K562 (cell line): ENCODE measurements around the gene BNC2. TPM values are rescaled to one million over a fixed set of nuclear protein-coding genes. Genes with fewer than 3 reads are reported as not detected.

Source experiments
- ATAC-seq: fragments of 200-7000 bp; cut with Tn5 transposase; 3 replicates; pipeline ENCODE4 v1.9.1; 2020; ENCODE audit warnings: moderate library complexity
- BruUV-seq: library from RNA; stranded (reverse); fragments of 400-500 nt; replicated peaks from 2 replicates; lab custom pipeline; 2021; lab: Mats Ljungman, UMichigan
- CTCF ChIA-PET: fragments of 300-600 bp; formaldehyde crosslinking; extraction: SDS; loops from one replicate; lab custom pipeline; 2021; ENCODE audit warnings: low intra/inter-chr PET ratio; lab: Yijun Ruan, JAX
- POLR2A ChIA-PET: fragments of 300-600, 350-650 bp; sonication (Branson Sonifier 250); formaldehyde crosslinking; extraction: SDS; loops from one replicate; lab custom pipeline; 2021; ENCODE audit warnings: antibody characterized with exemption, inconsistent platforms; lab: Yijun Ruan, JAX
- DNase-seq, 4 experiments: peaks; one replicate each; pipeline versions ENCODE4 v3.0.0 to v3.0.0-alpha.2; 2011 to 2018; ENCODE audit warnings: low spot score in 3 of 4, mixed read lengths in 3 of 4; ENCODE audit errors: extremely low read depth in 1 of 4
- FAIRE-seq: peaks from 2 replicates; lab custom pipeline; 2011; peaks lifted over from hg19 to GRCh38; lab: Jason Lieb, UNC
- H2AFZ ChIP-seq: 2 replicates; pipeline ENCODE4 v1.6.0; 2011; ENCODE audit warnings: low read depth, low read length, control low read depth, inconsistent platforms
- H3K27ac ChIP-seq: fragments of 200-600 bp; 3 replicates; pipeline ENCODE4 v1.8.0; 2011; ENCODE audit warnings: low read depth, mild to moderate bottlenecking, control low read depth, inconsistent platforms, low read length, moderate library complexity, mixed read lengths; ENCODE audit errors: extremely low read depth
- H3K27me3 ChIP-seq, 2 experiments: fragments of 300-600 bp in 1 of 2; 2 replicates in 1 of 2; 3 replicates in 1 of 2; pipeline versions ENCODE4 v1.6.0 to v1.8.0; 2011; ENCODE audit warnings: inconsistent platforms in 2 of 2, low read length in 2 of 2, mild to moderate bottlenecking in 1 of 2, mixed read lengths in 1 of 2, moderate library complexity in 1 of 2; ENCODE audit not compliant: control insufficient read depth in 2 of 2, insufficient read depth in 2 of 2
- H3K36me3 ChIP-seq: fragments of 300-600 bp; 3 replicates; pipeline ENCODE4 v1.8.0; 2011; ENCODE audit warnings: mild to moderate bottlenecking, low read length, inconsistent platforms; ENCODE audit not compliant: control insufficient read depth, insufficient read depth
- H3K4me1 ChIP-seq, 2 experiments: fragments of 200-600 bp in 1 of 2; replicated peaks in 1 of 2; 2 replicates in 1 of 2; 3 replicates in 1 of 2; pipeline versions ENCODE4 v1.5.1 to v1.8.0; 2011; ENCODE audit warnings: inconsistent platforms in 2 of 2, low read length in 2 of 2, mild to moderate bottlenecking in 1 of 2, mixed read lengths in 1 of 2, moderate library complexity in 1 of 2; ENCODE audit not compliant: control insufficient read depth in 2 of 2, insufficient read depth in 2 of 2
- H3K4me2 ChIP-seq: 2 replicates; pipeline ENCODE4 v1.6.1; 2011; ENCODE audit warnings: low read length, control low read depth, inconsistent platforms, mixed read lengths; ENCODE audit not compliant: insufficient read depth
- H3K4me3 ChIP-seq: fragments of 200-600 bp; sonication (generic), shearing (Covaris generic); 2 replicates; pipeline ENCODE4 v1.5.1; 2016; ENCODE audit warnings: control low read depth, inconsistent platforms
- H3K79me2 ChIP-seq: fragments of 200-600 bp; 3 replicates; pipeline ENCODE4 v1.8.0; 2011; ENCODE audit warnings: low read length, inconsistent platforms; ENCODE audit not compliant: control insufficient read depth, insufficient read depth
- H3K9ac ChIP-seq, 2 experiments: 2 replicates each; pipeline versions ENCODE4 v1.6.0 to v1.6.1; 2011; ENCODE audit warnings: low read depth in 2 of 2, low read length in 2 of 2, control low read depth in 1 of 2, inconsistent platforms in 1 of 2, mild to moderate bottlenecking in 1 of 2, mixed read lengths in 1 of 2; ENCODE audit not compliant: insufficient read depth in 1 of 2
- H3K9me1 ChIP-seq: one replicate; pipeline ENCODE4 v1.6.0; 2011; ENCODE audit warnings: inconsistent platforms, mild to moderate bottlenecking, low read length, moderate library complexity; ENCODE audit not compliant: control insufficient read depth, insufficient read depth
- H3K9me3 ChIP-seq: replicated peaks from 2 replicates; pipeline ENCODE4 v1.5.1; 2011; ENCODE audit warnings: low read depth, low read length, inconsistent platforms; ENCODE audit not compliant: control insufficient read depth, insufficient read depth
- H4K20me1 ChIP-seq: replicated peaks from 2 replicates; pipeline ENCODE4 v1.6.1; 2011; ENCODE audit warnings: low read length, inconsistent platforms, mixed read lengths; ENCODE audit not compliant: control insufficient read depth, insufficient read depth
- CREB3L1 ChIP-seq: fragments of 450-650 bp; IDR thresholded peaks from 2 replicates; pipeline ENCODE4 v1.6.1; 2014; ENCODE audit warnings: low read depth, mild to moderate bottlenecking, moderate library complexity, borderline replicate concordance
- EWSR1 ChIP-seq: fragments of 450-650 bp; IDR thresholded peaks from 2 replicates; pipeline ENCODE4 v1.6.1; 2018; ENCODE audit warnings: borderline replicate concordance, mild to moderate bottlenecking, low read depth, moderate library complexity; ENCODE audit not compliant: partially characterized antibody
- FOXA3 ChIP-seq, 2 experiments: fragments of 450-650 bp in 1 of 2; sonication (generic) in 1 of 2; formaldehyde crosslinking; IDR thresholded peaks in 1 of 2; conservative IDR thresholded peaks in 1 of 2; 2 replicates each; pipeline versions ENCODE4 v1.4.0 to v1.8.0; 2020 to 2022; ENCODE audit warnings: mild to moderate bottlenecking in 2 of 2, missing genetic modification reagents in 1 of 2
- LEF1 ChIP-seq: fragments of 450-650 bp; IDR thresholded peaks from 2 replicates; pipeline ENCODE4 v1.6.1; 2016; ENCODE audit warnings: mild to moderate bottlenecking
- MLLT1 ChIP-seq, 2 experiments: fragments of 450-650 bp; IDR thresholded peaks; 2 replicates each; pipeline ENCODE4 v1.6.1; 2016
- PRDM10 ChIP-seq: fragments of 450-650 bp; IDR thresholded peaks from 2 replicates; pipeline ENCODE4 v1.6.1; 2018; ENCODE audit not compliant: partially characterized antibody
- RBM17 ChIP-seq: fragments of 200-400 bp; formaldehyde crosslinking; IDR thresholded peaks from 2 replicates; pipeline ENCODE4 v1.6.1; 2017; ENCODE audit warnings: low read depth, mild to moderate bottlenecking, low read length, borderline replicate concordance
- TCF15 ChIP-seq: fragments of 250-450 bp; sonication (Bioruptor Pico); IDR thresholded peaks from 2 replicates; pipeline ENCODE4 v1.8.0; 2022; ENCODE audit warnings: moderate library complexity, mild to moderate bottlenecking, inconsistent platforms
- ZFP1 ChIP-seq: fragments of 450-650 bp; formaldehyde crosslinking; IDR thresholded peaks from 2 replicates; pipeline ENCODE4 v1.4.0; 2020; ENCODE audit warnings: mild to moderate bottlenecking, mixed read lengths
- ZFP36 ChIP-seq: fragments of 150-350 bp; IDR thresholded peaks from 2 replicates; pipeline ENCODE4 v1.6.1; 2018; ENCODE audit warnings: low read length, low read depth; ENCODE audit not compliant: partially characterized antibody
- ZNF445 ChIP-seq: fragments of 250-450 bp; sonication (Bioruptor Pico); IDR thresholded peaks from 2 replicates; pipeline ENCODE4 v1.4.0; 2020; ENCODE audit warnings: low read depth, mild to moderate bottlenecking, moderate library complexity
- ZNF57 ChIP-seq: fragments of 450-650 bp; formaldehyde crosslinking; IDR thresholded peaks from 2 replicates; pipeline ENCODE4 v1.4.0; 2020; ENCODE audit warnings: mild to moderate bottlenecking, moderate library complexity
- ZNF639 ChIP-seq, 2 experiments: fragments of 200-800 bp in 1 of 2; sonication (Bioruptor generic) in 1 of 2; sonication (generic) in 1 of 2; formaldehyde crosslinking in 1 of 2; IDR thresholded peaks in 1 of 2; conservative IDR thresholded peaks in 1 of 2; 2 replicates each; pipeline versions ENCODE4 v1.5.0 to v1.6.1; 2016 to 2020; ENCODE audit warnings: missing compliant biosample characterization in 1 of 2, missing genetic modification characterization in 1 of 2, missing genetic modification reagents in 1 of 2
- WGBS: fragments of 100-300 bp; shearing (Covaris generic); methylation state at CpG from one replicate; pipeline ENCODE4 v1.1.6; 2016; ENCODE audit warnings: low coverage, mixed read lengths; ENCODE audit not compliant: insufficient coverage; ENCODE audit errors: missing lambda C conversion rate; 5-methylcytosine and 5-hydroxymethylcytosine counted together
- in situ Hi-C: fragments of 300-500 bp; cut with MboI; formaldehyde crosslinking; loops from 4 replicates; pipeline ENCODE4 v1.15.0; 2018; ENCODE audit warnings: inconsistent platforms, mixed read lengths
- intact Hi-C: fragments of 100-400 bp; cut with micrococcal nuclease; formaldehyde crosslinking; loops from 2 replicates; pipeline ENCODE4 v1.14.2; 2022
- polyA plus RNA-seq, 8 experiments: library from polyadenylated mRNA; depleted of rRNA in 4 of 8; stranded (reverse) in 5 of 8; unstranded in 3 of 8; fragments of >200 nt; fragmentation: Nextera tagmentation in 2 of 8; fragmentation: Illumina TruSeq in 1 of 8; extraction: Ambion mirVana in 2 of 8; extraction: Trizol in 1 of 8; gene quantifications; 2 replicates each; pipeline versions ENCODE4 v1.2.1 to v1.2.3, GENCODE V29; 2011 to 2014; ENCODE audit warnings: inconsistent platforms in 1 of 8, missing spikeins in 1 of 8
- total RNA-seq, 7 experiments: library from RNA; depleted of rRNA in 6 of 7; stranded (reverse); fragments of >200 nt in 6 of 7; fragmentation: Illumina TruSeq in 2 of 7; extraction: Trizol in 2 of 7; gene quantifications; 2 replicates each; pipeline versions ENCODE4 v1.2.1 to v1.2.3, GENCODE V29; 2011 to 2021; ENCODE audit warnings: low replicate concordance in 1 of 7

Gene BNC2
- total and polyA plus RNA-seq, 9 of the 15 experiments (the other 6 are each of a cell fraction or from before 2014, with no cell fraction given): not detected

DNA sequence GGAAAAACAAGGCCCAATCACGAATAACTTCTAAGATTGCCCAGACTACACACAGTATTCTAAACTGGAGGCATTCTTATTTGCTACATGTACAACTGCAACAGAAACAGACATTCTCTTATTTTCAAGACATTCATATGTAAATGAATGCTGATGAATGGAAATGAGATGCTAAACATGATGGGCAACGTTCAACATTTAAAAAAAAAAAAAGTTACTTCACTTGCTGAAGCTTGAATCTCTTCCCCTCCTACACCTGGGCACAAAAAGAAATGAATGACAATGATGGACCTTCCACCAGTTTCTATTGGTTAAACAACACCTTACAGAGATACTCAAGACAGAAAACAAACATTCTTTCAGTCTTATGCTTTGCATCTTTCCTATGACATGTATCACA, 160.5 kb downstream of the BNC2 start:
- Histone ChIP-seq H3K36me3 (no peaks in the 10 kb centered on the region), H3K4me3 (no peak overlapping the region), H2AFZ (no peak overlapping the region), H3K27me3 (no peaks in the 10 kb centered on the region), H3K4me2 (no peak overlapping the region), H3K27ac (no peak overlapping the region), H3K79me2 (no peaks in the 10 kb centered on the region), H3K4me1 (no peaks in the 10 kb centered on the region), H4K20me1 (no peaks in the 10 kb centered on the region), H3K9ac (no peak overlapping the region), H3K9me3 (no peaks in the 10 kb centered on the region), H3K9me1 (no peaks in the 10 kb centered on the region)
- CTCF ChIA-PET: no interaction called here
- DNase-seq: no peak
- in situ Hi-C loops: no loop called here
- intact Hi-C loops: no loop called here
- no TSS peak for BruUV-seq
- POLR2A ChIA-PET: no interaction called here
- ATAC-seq: no peak
- 0% methylated on average over 2 of the region's 2 CpGs for WGBS
- no peak for FAIRE-seq
- TF ChIP-seq ZFP36 (no peak), MLLT1 (IDR thresholded peaks at IDR 0.05) (no peak), RBM17 (no peak), PRDM10 (no peak), ZNF57 (CRISPR knock-in tag) (no peak), FOXA3 (CRISPR knock-in tag; conservative IDR thresholded peaks at IDR 0.05 in 1 of 2, IDR thresholded peaks at IDR 0.05 in 1 of 2) (no peak), ZFP1 (CRISPR knock-in tag) (no peak), TCF15 (no peak), CREB3L1 (no peak), LEF1 (no peak), ZNF639 (CRISPR knock-in tag; conservative IDR thresholded peaks at IDR 0.05 in 1 of 2, IDR thresholded peaks at IDR 0.05 in 1 of 2) (no peak), EWSR1 (no peak), ZNF445 (CRISPR knock-in tag) (no peak)
